Measurements from ENCODE around the gene IARS2. TPM values are rescaled to one million over a fixed set of nuclear protein-coding genes. Genes with fewer than 3 reads are reported as not detected.

IARS2 gene
- total RNA-seq, 1 experiment from 2014 or later: 73.9 TPM

- no peaks in the 10 kb centered on the region for H3K9me3 Mint-ChIP-seq
- no peak overlapping the region for H3K4me3 Mint-ChIP-seq
- no peaks in the 10 kb centered on the region for H3K27me3 Mint-ChIP-seq (ENCODE audit: low read depth)
- peaks cover 15% of the 10 kb centered on the region for H3K36me3 Mint-ChIP-seq
- DNase-seq (ENCODE audit: low spot score): no peak
- TF ChIP-seq FOXK1 (CRISPR knock-in tag; IDR thresholded peaks at IDR 0.05): no peak
- TF ChIP-seq AFF4 (CRISPR knock-in tag; IDR thresholded peaks at IDR 0.05; ENCODE audit: borderline replicate concordance): no peak
- no peak for TF ChIP-seq ZNF138 (CRISPR knock-in tag; conservative IDR thresholded peaks at IDR 0.05)
- TF ChIP-seq, protein P1, sequence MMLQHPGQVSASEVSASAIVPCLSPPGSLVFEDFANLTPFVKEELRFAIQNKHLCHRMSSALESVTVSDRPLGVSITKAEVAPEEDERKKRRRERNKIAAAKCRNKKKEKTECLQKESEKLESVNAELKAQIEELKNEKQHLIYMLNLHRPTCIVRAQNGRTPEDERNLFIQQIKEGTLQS (CRISPR knock-in tag; conservative IDR thresholded peaks at IDR 0.05): no peak
- no peak for TF ChIP-seq ZNF263 (CRISPR knock-in tag; IDR thresholded peaks at IDR 0.05; ENCODE audit: low read depth)
- no peak for TF ChIP-seq GRHL2 (CRISPR knock-in tag; IDR thresholded peaks at IDR 0.05; ENCODE audit: insufficient replicate concordance, severe bottlenecking)
- TF ChIP-seq, protein P2, sequence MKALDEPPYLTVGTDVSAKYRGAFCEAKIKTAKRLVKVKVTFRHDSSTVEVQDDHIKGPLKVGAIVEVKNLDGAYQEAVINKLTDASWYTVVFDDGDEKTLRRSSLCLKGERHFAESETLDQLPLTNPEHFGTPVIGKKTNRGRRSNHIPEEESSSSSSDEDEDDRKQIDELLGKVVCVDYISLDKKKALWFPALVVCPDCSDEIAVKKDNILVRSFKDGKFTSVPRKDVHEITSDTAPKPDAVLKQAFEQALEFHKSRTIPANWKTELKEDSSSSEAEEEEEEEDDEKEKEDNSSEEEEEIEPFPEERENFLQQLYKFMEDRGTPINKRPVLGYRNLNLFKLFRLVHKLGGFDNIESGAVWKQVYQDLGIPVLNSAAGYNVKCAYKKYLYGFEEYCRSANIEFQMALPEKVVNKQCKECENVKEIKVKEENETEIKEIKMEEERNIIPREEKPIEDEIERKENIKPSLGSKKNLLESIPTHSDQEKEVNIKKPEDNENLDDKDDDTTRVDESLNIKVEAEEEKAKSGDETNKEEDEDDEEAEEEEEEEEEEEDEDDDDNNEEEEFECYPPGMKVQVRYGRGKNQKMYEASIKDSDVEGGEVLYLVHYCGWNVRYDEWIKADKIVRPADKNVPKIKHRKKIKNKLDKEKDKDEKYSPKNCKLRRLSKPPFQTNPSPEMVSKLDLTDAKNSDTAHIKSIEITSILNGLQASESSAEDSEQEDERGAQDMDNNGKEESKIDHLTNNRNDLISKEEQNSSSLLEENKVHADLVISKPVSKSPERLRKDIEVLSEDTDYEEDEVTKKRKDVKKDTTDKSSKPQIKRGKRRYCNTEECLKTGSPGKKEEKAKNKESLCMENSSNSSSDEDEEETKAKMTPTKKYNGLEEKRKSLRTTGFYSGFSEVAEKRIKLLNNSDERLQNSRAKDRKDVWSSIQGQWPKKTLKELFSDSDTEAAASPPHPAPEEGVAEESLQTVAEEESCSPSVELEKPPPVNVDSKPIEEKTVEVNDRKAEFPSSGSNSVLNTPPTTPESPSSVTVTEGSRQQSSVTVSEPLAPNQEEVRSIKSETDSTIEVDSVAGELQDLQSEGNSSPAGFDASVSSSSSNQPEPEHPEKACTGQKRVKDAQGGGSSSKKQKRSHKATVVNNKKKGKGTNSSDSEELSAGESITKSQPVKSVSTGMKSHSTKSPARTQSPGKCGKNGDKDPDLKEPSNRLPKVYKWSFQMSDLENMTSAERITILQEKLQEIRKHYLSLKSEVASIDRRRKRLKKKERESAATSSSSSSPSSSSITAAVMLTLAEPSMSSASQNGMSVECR (CRISPR knock-in tag; IDR thresholded peaks at IDR 0.05; ENCODE audit: borderline replicate concordance): no peak
- TF ChIP-seq, protein P3, sequence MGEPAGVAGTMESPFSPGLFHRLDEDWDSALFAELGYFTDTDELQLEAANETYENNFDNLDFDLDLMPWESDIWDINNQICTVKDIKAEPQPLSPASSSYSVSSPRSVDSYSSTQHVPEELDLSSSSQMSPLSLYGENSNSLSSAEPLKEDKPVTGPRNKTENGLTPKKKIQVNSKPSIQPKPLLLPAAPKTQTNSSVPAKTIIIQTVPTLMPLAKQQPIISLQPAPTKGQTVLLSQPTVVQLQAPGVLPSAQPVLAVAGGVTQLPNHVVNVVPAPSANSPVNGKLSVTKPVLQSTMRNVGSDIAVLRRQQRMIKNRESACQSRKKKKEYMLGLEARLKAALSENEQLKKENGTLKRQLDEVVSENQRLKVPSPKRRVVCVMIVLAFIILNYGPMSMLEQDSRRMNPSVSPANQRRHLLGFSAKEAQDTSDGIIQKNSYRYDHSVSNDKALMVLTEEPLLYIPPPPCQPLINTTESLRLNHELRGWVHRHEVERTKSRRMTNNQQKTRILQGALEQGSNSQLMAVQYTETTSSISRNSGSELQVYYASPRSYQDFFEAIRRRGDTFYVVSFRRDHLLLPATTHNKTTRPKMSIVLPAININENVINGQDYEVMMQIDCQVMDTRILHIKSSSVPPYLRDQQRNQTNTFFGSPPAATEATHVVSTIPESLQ (CRISPR knock-in tag; IDR thresholded peaks at IDR 0.05): no peak
- TF ChIP-seq, protein P4, sequence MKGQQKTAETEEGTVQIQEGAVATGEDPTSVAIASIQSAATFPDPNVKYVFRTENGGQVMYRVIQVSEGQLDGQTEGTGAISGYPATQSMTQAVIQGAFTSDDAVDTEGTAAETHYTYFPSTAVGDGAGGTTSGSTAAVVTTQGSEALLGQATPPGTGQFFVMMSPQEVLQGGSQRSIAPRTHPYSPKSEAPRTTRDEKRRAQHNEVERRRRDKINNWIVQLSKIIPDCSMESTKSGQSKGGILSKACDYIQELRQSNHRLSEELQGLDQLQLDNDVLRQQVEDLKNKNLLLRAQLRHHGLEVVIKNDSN (CRISPR knock-in tag; IDR thresholded peaks at IDR 0.05): no peak
- no peak for TF ChIP-seq CDX4 (CRISPR knock-in tag; IDR thresholded peaks at IDR 0.05; ENCODE audit: borderline replicate concordance)
- TF ChIP-seq ZMAT4 (CRISPR knock-in tag; IDR thresholded peaks at IDR 0.05): no peak
- ATAC-seq: no peak; the same call in 1 of the 2 replicates
- ChIA-PET CTCF (no interaction called here), POLR2A (no interaction called here)
- peak overlapping the region; percentile 65; the same call in 1 of the 2 replicates for H3K27ac Mint-ChIP-seq
- peaks cover 9% of the 10 kb centered on the region for H3K4me1 Mint-ChIP-seq
Measured at GRCh38 chr1:220060876-220061275, 33.1 kb upstream of the IARS2 start.

DNA sequence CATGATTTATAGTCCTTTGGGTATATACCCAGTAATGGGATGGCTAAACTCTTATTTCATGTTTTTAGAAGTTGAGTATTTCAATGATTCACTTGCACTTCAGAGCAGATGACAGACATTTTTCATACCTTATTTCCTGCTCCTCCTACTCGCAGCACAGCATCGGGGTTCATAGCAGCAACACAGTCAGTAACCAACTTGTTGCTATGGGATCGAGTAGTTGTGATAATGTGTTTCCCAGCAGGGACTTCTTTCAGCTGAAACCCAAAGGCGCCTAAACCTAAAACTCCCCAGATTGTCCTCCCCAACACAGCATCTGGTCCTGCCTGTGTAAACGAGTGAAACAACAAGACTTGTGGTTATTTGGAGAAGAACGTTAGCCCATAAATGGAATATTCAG lies 31.3 kb upstream of the IARS2 start:
- no peak overlapping the region for H3K4me3 Mint-ChIP-seq
- ATAC-seq: no peak
- H3K36me3 Mint-ChIP-seq: peaks cover 15% of the 10 kb centered on the region
- no peak for DNase-seq (ENCODE audit: low spot score)
- H3K4me1 Mint-ChIP-seq: peaks cover 9% of the 10 kb centered on the region
- CTCF ChIA-PET: no interaction called here
- POLR2A ChIA-PET: no interaction called here
- H3K9me3 Mint-ChIP-seq: no peaks in the 10 kb centered on the region
- no peaks in the 10 kb centered on the region for H3K27me3 Mint-ChIP-seq (ENCODE audit: low read depth)
- H3K27ac Mint-ChIP-seq: no peak overlapping the region
- no peak for TF ChIP-seq ZNF512 (CRISPR knock-in tag; IDR thresholded peaks at IDR 0.05; ENCODE audit: borderline replicate concordance)
- TF ChIP-seq NFATC4 (CRISPR knock-in tag; IDR thresholded peaks at IDR 0.05): no peak
- TF ChIP-seq, protein P5, sequence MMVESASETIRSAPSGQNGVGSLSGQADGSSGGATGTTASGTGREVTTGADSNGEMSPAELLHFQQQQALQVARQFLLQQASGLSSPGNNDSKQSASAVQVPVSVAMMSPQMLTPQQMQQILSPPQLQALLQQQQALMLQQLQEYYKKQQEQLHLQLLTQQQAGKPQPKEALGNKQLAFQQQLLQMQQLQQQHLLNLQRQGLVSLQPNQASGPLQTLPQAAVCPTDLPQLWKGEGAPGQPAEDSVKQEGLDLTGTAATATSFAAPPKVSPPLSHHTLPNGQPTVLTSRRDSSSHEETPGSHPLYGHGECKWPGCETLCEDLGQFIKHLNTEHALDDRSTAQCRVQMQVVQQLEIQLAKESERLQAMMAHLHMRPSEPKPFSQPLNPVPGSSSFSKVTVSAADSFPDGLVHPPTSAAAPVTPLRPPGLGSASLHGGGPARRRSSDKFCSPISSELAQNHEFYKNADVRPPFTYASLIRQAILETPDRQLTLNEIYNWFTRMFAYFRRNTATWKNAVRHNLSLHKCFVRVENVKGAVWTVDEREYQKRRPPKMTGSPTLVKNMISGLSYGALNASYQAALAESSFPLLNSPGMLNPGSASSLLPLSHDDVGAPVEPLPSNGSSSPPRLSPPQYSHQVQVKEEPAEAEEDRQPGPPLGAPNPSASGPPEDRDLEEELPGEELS (CRISPR knock-in tag; IDR thresholded peaks at IDR 0.05): no peak
- TF ChIP-seq SMAD3 (CRISPR knock-in tag; IDR thresholded peaks at IDR 0.05; ENCODE audit: borderline replicate concordance): no peak

Measured in WTC11 (cell line).